ENCODE results near the gene GPR83. TPM values are rescaled to one million over a fixed set of nuclear protein-coding genes. Genes with fewer than 3 reads are reported as not detected.

Gene GPR83
- total RNA-seq, 1 experiment from 2014 or later = 0.06 TPM

- BruUV-seq (replicated peaks) = no TSS peak
- H3K9me3 ChIP-seq (ENCODE audit: low read depth, low read length, poor library complexity, severe bottlenecking) = no peaks in the 10 kb centered on the region
- intact Hi-C loops (cut with micrococcal nuclease; ENCODE audit: unreplicated experiment) = no loop called here
- CTCF ChIA-PET = no interaction called here
- TF ChIP-seq CTCF (conservative IDR thresholded peaks at IDR 0.05; ENCODE audit: low read depth, low read length) (no peak), EZH2 (IDR thresholded peaks at IDR 0.05; ENCODE audit: borderline replicate concordance, low read depth, low read length, poor library complexity, severe bottlenecking) (no peak)
- no peak overlapping the region for H3K27ac ChIP-seq (ENCODE audit: low read depth, low read length, poor library complexity, severe bottlenecking)
- POLR2A ChIA-PET (ENCODE audit: low non-redundant PET) = no interaction called here
- no peaks in the 10 kb centered on the region for H3K4me1 ChIP-seq (ENCODE audit: insufficient read depth, low read length, poor library complexity, severe bottlenecking)
- no peak for DNase-seq (ENCODE audit: low spot score)
- no peaks in the 10 kb centered on the region for H3K27me3 ChIP-seq (replicated peaks; ENCODE audit: insufficient read depth, low read depth, low read length, poor library complexity)
- no peak overlapping the region for H3K4me3 ChIP-seq (ENCODE audit: low read depth, low read length, poor library complexity, severe bottlenecking)
- H3K36me3 ChIP-seq (ENCODE audit: insufficient read depth, low read length, poor library complexity, severe bottlenecking) = peaks cover 9% of the 10 kb centered on the region
Measured at GRCh38 chr11:94433049-94433448, 31.8 kb upstream of the GPR83 start.

GRCh38 chr11:94424662-94425061, 23.4 kb upstream of the GPR83 start:
- BruUV-seq (replicated peaks) = no TSS peak
- no peak for DNase-seq (ENCODE audit: low spot score)
- CTCF ChIA-PET = interaction anchor here (1.0 kb wide), 1 partner anchor 241 kb away, joined by 3 read pairs; no protein-coding TSS in a partner anchor
- Histone ChIP-seq H3K4me1 (ENCODE audit: insufficient read depth, low read length, poor library complexity, severe bottlenecking) (no peaks in the 10 kb centered on the region), H3K27ac (ENCODE audit: low read depth, low read length, poor library complexity, severe bottlenecking) (no peak overlapping the region), H3K9me3 (ENCODE audit: low read depth, low read length, poor library complexity, severe bottlenecking) (no peaks in the 10 kb centered on the region), H3K27me3 (replicated peaks; ENCODE audit: insufficient read depth, low read depth, low read length, poor library complexity) (no peaks in the 10 kb centered on the region), H3K36me3 (ENCODE audit: insufficient read depth, low read length, poor library complexity, severe bottlenecking) (no peaks in the 10 kb centered on the region), H3K4me3 (ENCODE audit: low read depth, low read length, poor library complexity, severe bottlenecking) (no peak overlapping the region)
- intact Hi-C loops (cut with micrococcal nuclease; ENCODE audit: unreplicated experiment) = no loop called here
- TF ChIP-seq EZH2 (IDR thresholded peaks at IDR 0.05; ENCODE audit: borderline replicate concordance, low read depth, low read length, poor library complexity, severe bottlenecking) (no peak), CTCF (conservative IDR thresholded peaks at IDR 0.05; ENCODE audit: low read depth, low read length) (no peak)
- POLR2A ChIA-PET (ENCODE audit: low non-redundant PET) = no interaction called here

GRCh38 chr11:94424011-94424410, 22.8 kb upstream of the GPR83 start:
- Histone ChIP-seq H3K36me3 (ENCODE audit: insufficient read depth, low read length, poor library complexity, severe bottlenecking) (no peaks in the 10 kb centered on the region), H3K4me1 (ENCODE audit: insufficient read depth, low read length, poor library complexity, severe bottlenecking) (no peaks in the 10 kb centered on the region), H3K4me3 (ENCODE audit: low read depth, low read length, poor library complexity, severe bottlenecking) (no peak overlapping the region), H3K27me3 (replicated peaks; ENCODE audit: insufficient read depth, low read depth, low read length, poor library complexity) (no peaks in the 10 kb centered on the region), H3K9me3 (ENCODE audit: low read depth, low read length, poor library complexity, severe bottlenecking) (no peaks in the 10 kb centered on the region), H3K27ac (ENCODE audit: low read depth, low read length, poor library complexity, severe bottlenecking) (no peak overlapping the region)
- CTCF ChIA-PET = no interaction called here
- no peak for DNase-seq (ENCODE audit: low spot score)
- TF ChIP-seq EZH2 (IDR thresholded peaks at IDR 0.05; ENCODE audit: borderline replicate concordance, low read depth, low read length, poor library complexity, severe bottlenecking) = no peak
- TF ChIP-seq CTCF (conservative IDR thresholded peaks at IDR 0.05; ENCODE audit: low read depth, low read length) = no peak
- POLR2A ChIA-PET (ENCODE audit: low non-redundant PET) = no interaction called here
- intact Hi-C loops (cut with micrococcal nuclease; ENCODE audit: unreplicated experiment) = no loop called here
- no TSS peak for BruUV-seq (replicated peaks)

All from A673 (cell line).